HepG2 (cell line): ENCODE results near the gene SLC6A12. TPM values are rescaled to one million over a fixed set of nuclear protein-coding genes. Genes with fewer than 3 reads are reported as not detected.
A peak's percentile ranks its signal among the peaks of the same experiment; 100 is the strongest.

ENCODE experiments used
- ATAC-seq: fragments of 200-7000 bp; cut with Tn5 transposase; 3 replicates; pipeline ENCODE4 v1.9.1; 2020; ENCODE audit warnings: mild to moderate bottlenecking, moderate library complexity
- BruUV-seq: library from RNA; stranded (reverse); fragments of 400-500 nt; replicated peaks from 2 replicates; lab custom pipeline; 2021; lab: Mats Ljungman, UMichigan
- CTCF ChIA-PET: fragments of 300-600 bp; formaldehyde crosslinking; extraction: SDS; loops from one replicate; lab custom pipeline; 2021; ENCODE audit warnings: low total read pairs, inconsistent platforms, low intra/inter-chr PET ratio; lab: Yijun Ruan, JAX
- POLR2A ChIA-PET: fragments of 350-600 bp; sonication (Branson Sonifier 250); formaldehyde crosslinking; loops from one replicate; lab custom pipeline; 2020; ENCODE audit warnings: antibody characterized with exemption, inconsistent platforms; lab: Yijun Ruan, JAX
- DNase-seq: peaks from one replicate; pipeline ENCODE4 v3.0.0-alpha.2; 2015; ENCODE audit warnings: low spot score
- FAIRE-seq: peaks from 3 replicates; lab custom pipeline; 2011; peaks lifted over from hg19 to GRCh38; lab: Jason Lieb, UNC
- H2AFZ ChIP-seq: one replicate; pipeline ENCODE4 v1.6.1; 2011; ENCODE audit warnings: low read length, inconsistent platforms
- H3K27ac ChIP-seq: fragments of 300-600 bp; 3 replicates; pipeline ENCODE4 v1.8.0; 2011; ENCODE audit warnings: mixed run types, mild to moderate bottlenecking, mixed read lengths, low read length, inconsistent platforms; ENCODE audit not compliant: insufficient read depth; ENCODE audit errors: extremely low read length
- H3K27me3 ChIP-seq, 2 experiments: fragments of 200-600 bp in 1 of 2; 2 replicates in 1 of 2; 3 replicates in 1 of 2; pipeline versions ENCODE4 v1.6.0 to v1.8.0; 2011; ENCODE audit warnings: low read length in 2 of 2, mild to moderate bottlenecking in 2 of 2, moderate library complexity in 2 of 2, inconsistent platforms in 1 of 2; ENCODE audit not compliant: insufficient read depth in 2 of 2, control insufficient read depth in 1 of 2
- H3K36me3 ChIP-seq, 2 experiments: fragments of 200-600 bp in 1 of 2; replicated peaks in 1 of 2; 2 replicates in 1 of 2; 3 replicates in 1 of 2; pipeline versions ENCODE4 v1.5.1 to v1.8.0; 2011; ENCODE audit warnings: low read length in 2 of 2, inconsistent platforms in 1 of 2; ENCODE audit not compliant: insufficient read depth in 2 of 2, control insufficient read depth in 1 of 2
- H3K4me1 ChIP-seq: 2 replicates; pipeline ENCODE4 v1.5.1; 2012; ENCODE audit warnings: low read length, inconsistent platforms; ENCODE audit not compliant: insufficient read depth
- H3K4me2 ChIP-seq: 2 replicates; pipeline ENCODE4 v1.6.0; 2011; ENCODE audit warnings: low read depth, low read length, inconsistent platforms
- H3K4me3 ChIP-seq, 3 experiments: fragments of 200-600 bp in 1 of 3; sonication (generic), shearing (Covaris generic) in 1 of 3; replicated peaks in 1 of 3; 2 replicates each; pipeline ENCODE4 v1.5.1; 2011 to 2016; ENCODE audit warnings: low read length in 3 of 3, inconsistent platforms in 2 of 3, low read depth in 2 of 3, mild to moderate bottlenecking in 2 of 3, control low read depth in 1 of 3, mixed read lengths in 1 of 3; ENCODE audit not compliant: insufficient read depth in 1 of 3
- H3K79me2 ChIP-seq: one replicate; pipeline ENCODE4 v1.6.1; 2011; ENCODE audit warnings: low read length, inconsistent platforms; ENCODE audit not compliant: insufficient read depth
- H3K9ac ChIP-seq: 2 replicates; pipeline ENCODE4 v1.6.0; 2011; ENCODE audit warnings: mild to moderate bottlenecking, low read depth, low read length, inconsistent platforms; ENCODE audit not compliant: insufficient read depth
- H3K9me3 ChIP-seq: 2 replicates; pipeline ENCODE4 v1.5.1; 2012; ENCODE audit warnings: mild to moderate bottlenecking, low read length
- H4K20me1 ChIP-seq: 2 replicates; pipeline ENCODE4 v1.6.0; 2011; ENCODE audit warnings: inconsistent platforms, mild to moderate bottlenecking, low read length, moderate library complexity; ENCODE audit not compliant: insufficient read depth
- RFXAP ChIP-seq: sonication (generic); formaldehyde crosslinking; IDR thresholded peaks from 2 replicates; pipeline ENCODE4 v1.4.0; 2020; ENCODE audit warnings: missing genetic modification reagents, borderline replicate concordance
- TFAP4 ChIP-seq: sonication (generic); IDR thresholded peaks from 2 replicates; pipeline ENCODE4 v1.6.1; 2016; ENCODE audit warnings: low read depth, borderline replicate concordance
- THYN1 ChIP-seq: sonication (generic); formaldehyde crosslinking; IDR thresholded peaks from 2 replicates; pipeline ENCODE4 v1.8.1; 2023; ENCODE audit warnings: low read depth, mild to moderate bottlenecking, moderate library complexity, missing genetic modification reagents, borderline replicate concordance
- ZBTB10 ChIP-seq: sonication (generic); formaldehyde crosslinking; IDR thresholded peaks from 2 replicates; pipeline ENCODE4 v1.4.0; 2020; ENCODE audit warnings: missing genetic modification reagents, borderline replicate concordance
- ZNF782 ChIP-seq: sonication (generic); formaldehyde crosslinking; IDR thresholded peaks from 2 replicates; pipeline ENCODE4 v1.4.0; 2020; ENCODE audit warnings: missing genetic modification reagents, mild to moderate bottlenecking, borderline replicate concordance
- WGBS: methylation state at CpG from one replicate; pipeline ENCODE4 v1.1.6; 2017; ENCODE audit warnings: low lambda C conversion rate; 5-methylcytosine and 5-hydroxymethylcytosine counted together
- in situ Hi-C: cut with HindIII; loops from 2 replicates; pipeline ENCODE4 v1.10.0; 2017; ENCODE audit warnings: low pct_unique_long_range_greater_than_20kb; ENCODE audit not compliant: extremely low pct_ligation_motif_present
- intact Hi-C: fragments of 100-400 bp; cut with micrococcal nuclease; formaldehyde crosslinking; loops from one replicate; pipeline ENCODE4 v1.10.0; 2022; ENCODE audit not compliant: unreplicated experiment
- polyA plus RNA-seq, 8 experiments: library from polyadenylated mRNA; depleted of rRNA in 3 of 8; stranded (reverse) in 7 of 8; unstranded in 1 of 8; fragments of >200 nt; fragmentation: Illumina TruSeq in 4 of 8; extraction: Trizol in 4 of 8; gene quantifications; 2 replicates each; pipeline versions ENCODE4 v1.2.1 to v1.2.3, GENCODE V29; 2011 to 2016; ENCODE audit warnings: low read depth in 4 of 8, missing spikeins in 1 of 8, mixed read lengths in 1 of 8; ENCODE audit not compliant: insufficient read depth in 1 of 8
- total RNA-seq, 5 experiments: library from RNA; depleted of rRNA; stranded (reverse); fragments of >200 nt; fragmentation: Illumina TruSeq; extraction: Trizol; gene quantifications; 2 replicates each; pipeline ENCODE4 v1.2.3, GENCODE V29; 2016; ENCODE audit warnings: low read depth in 1 of 5

The SLC6A12 gene
- total and polyA plus RNA-seq, 2 of the 13 experiments (the other 11 are each of a cell fraction or from before 2014, with no cell fraction given): 3.7 to 18.8 TPM

- H4K20me1 ChIP-seq: peaks cover 7% of the 10 kb centered on the region
- H3K27me3 ChIP-seq: peaks cover 0 to 16% of the 10 kb centered on the region in 2 experiments; a peak in 3 of 5 replicates
- CTCF ChIA-PET: no interaction called here
- POLR2A ChIA-PET: interaction anchor here (1.0 to 2.3 kb wide), 5 partner anchors 9 to 178 kb away, joined by 4 to 14 read pairs (median 5); partner anchors contain the start of gene KDM5A
- 15% methylated on average over 3 of the region's 3 CpGs for WGBS
- 0 out of 2 replicates have a peak overlapping the region, but pooled peaks have one; percentile 53 for H3K9ac ChIP-seq
- H3K79me2 ChIP-seq: no peaks in the 10 kb centered on the region
- TF ChIP-seq THYN1 (CRISPR knock-in tag): no peak
- no peak for TF ChIP-seq ZNF782
- no peak for TF ChIP-seq TFAP4
- TF ChIP-seq RFXAP (CRISPR knock-in tag): 0 out of 2 replicates have a peak, but pooled peaks have one; percentile 31
- TF ChIP-seq ZBTB10: 0 out of 2 replicates have a peak, but pooled peaks have one; percentile 23
- TF ChIP-seq, all 625 proteins: peak for 2
- BruUV-seq: TSS peak; percentile 58
- no peak for FAIRE-seq
- Histone ChIP-seq H3K4me3 (peak overlapping the region in 2 of 3 experiments; percentile 22 to 62; a peak in 2 of 6 replicates), H3K9me3 (no peaks in the 10 kb centered on the region), H3K27ac (no peak overlapping the region), H3K4me1 (peaks cover 81% of the 10 kb centered on the region), H3K36me3 (no peaks in the 10 kb centered on the region), H3K4me2 (peak overlapping the region; percentile 86), H2AFZ (no peak overlapping the region)
- in situ Hi-C loops (no loop called here), intact Hi-C loops (loop anchor here (5.0 kb wide), 1 partner anchor 34 kb away; no protein-coding TSS in a partner anchor)
- DNase-seq: no peak
- ATAC-seq: no peak; the same call in 2 of the 3 replicates
These were observed 2.9 kb downstream of the SLC6A12 start for GRCh38 chr12:211142-211465.
